ENCODE measurements around the gene ZBED2.
"Not testable (repeated sequence)": the region's sequence is repeated elsewhere in the genome, so short reads cannot be mapped to it uniquely, and the experiment has no call there.

Gene ZBED2

GRCh38 chr3:111568355-111568754 is 26.8 kb downstream of the ZBED2 start:
- H3K4me3 ChIP-seq (ENCODE audit: low read depth, low read length) = no peak overlapping the region
- no peak for TF ChIP-seq CTCF (IDR thresholded peaks at IDR 0.05; ENCODE audit: borderline replicate concordance, insufficient read depth, low read depth, low read length)

DNA sequence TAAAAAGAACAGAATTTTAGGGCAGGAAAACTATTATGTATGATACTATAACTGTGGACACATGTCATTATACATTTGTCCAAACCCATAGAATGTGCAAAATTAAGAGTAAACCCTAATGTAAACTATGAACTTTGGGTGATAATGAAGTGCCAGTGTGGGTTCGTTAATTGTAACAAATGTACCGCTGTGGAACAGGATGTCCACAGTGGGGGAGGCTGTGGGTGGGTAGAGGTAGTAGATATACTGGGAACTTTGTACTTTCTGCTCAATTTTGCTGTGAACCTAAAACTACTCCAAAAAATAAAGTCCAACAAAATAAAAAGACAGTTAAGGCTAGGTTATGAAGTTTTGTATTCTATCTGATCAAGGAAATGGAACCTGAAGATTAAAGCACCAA is 28.3 kb downstream of the ZBED2 start:
- H3K4me3 ChIP-seq (ENCODE audit: low read depth, low read length) = no peak overlapping the region
- no peak for TF ChIP-seq CTCF (IDR thresholded peaks at IDR 0.05; ENCODE audit: borderline replicate concordance, insufficient read depth, low read depth, low read length)

GRCh38 chr3:111561902-111562301 is 33.2 kb downstream of the ZBED2 start:
- not testable (repeated sequence) for H3K4me3 ChIP-seq (ENCODE audit: low read depth, low read length)

- no peak for TF ChIP-seq CTCF (IDR thresholded peaks at IDR 0.05; ENCODE audit: borderline replicate concordance, insufficient read depth, low read depth, low read length)
- H3K4me3 ChIP-seq (ENCODE audit: low read depth, low read length) = no peak overlapping the region
Observed at GRCh38 chr3:111548756-111549155, 46.4 kb downstream of the ZBED2 start.

- TF ChIP-seq CTCF (IDR thresholded peaks at IDR 0.05; ENCODE audit: borderline replicate concordance, insufficient read depth, low read depth, low read length) = no peak
- H3K4me3 ChIP-seq (ENCODE audit: low read depth, low read length) = no peak overlapping the region
Observed at GRCh38 chr3:111548092-111548491, 47.1 kb downstream of the ZBED2 start.

DNA sequence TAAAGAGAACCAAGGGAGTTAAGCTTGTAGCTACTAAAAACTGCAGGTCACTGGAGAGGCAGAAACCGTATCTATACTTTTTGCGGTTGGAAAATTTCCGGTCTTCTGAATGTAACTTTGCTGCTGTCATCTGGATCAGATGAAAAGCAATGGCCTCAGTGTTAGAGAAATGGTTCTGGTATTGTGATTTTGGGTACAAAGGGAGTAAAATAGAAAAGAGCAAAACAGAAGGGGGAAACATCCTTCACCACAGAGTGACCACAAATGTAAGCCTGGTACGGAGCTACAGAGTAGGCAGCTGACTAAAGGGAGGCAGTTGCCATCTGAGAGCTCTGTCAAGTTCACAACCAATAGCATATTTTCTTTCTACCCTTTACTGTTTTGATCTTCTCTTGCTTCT is 47.5 kb downstream of the ZBED2 start:
- H3K4me3 ChIP-seq (ENCODE audit: low read depth, low read length) = no peak overlapping the region
- TF ChIP-seq CTCF (IDR thresholded peaks at IDR 0.05; ENCODE audit: borderline replicate concordance, insufficient read depth, low read depth, low read length) = no peak

GRCh38 chr3:111545349-111545748 is 49.8 kb downstream of the ZBED2 start:
- H3K4me3 ChIP-seq (ENCODE audit: low read depth, low read length) = no peak overlapping the region
- no peak for TF ChIP-seq CTCF (IDR thresholded peaks at IDR 0.05; ENCODE audit: borderline replicate concordance, insufficient read depth, low read depth, low read length)
